ENCODE results near the gene BEAN1. TPM values are rescaled to one million over a fixed set of nuclear protein-coding genes. Genes with fewer than 3 reads are reported as not detected.
A peak's percentile ranks its signal among the peaks of the same experiment; 100 is the strongest.

The BEAN1 gene
- total and polyA plus RNA-seq, 2 experiments from 2014 or later = 0.07 to 0.10 TPM

DNA sequence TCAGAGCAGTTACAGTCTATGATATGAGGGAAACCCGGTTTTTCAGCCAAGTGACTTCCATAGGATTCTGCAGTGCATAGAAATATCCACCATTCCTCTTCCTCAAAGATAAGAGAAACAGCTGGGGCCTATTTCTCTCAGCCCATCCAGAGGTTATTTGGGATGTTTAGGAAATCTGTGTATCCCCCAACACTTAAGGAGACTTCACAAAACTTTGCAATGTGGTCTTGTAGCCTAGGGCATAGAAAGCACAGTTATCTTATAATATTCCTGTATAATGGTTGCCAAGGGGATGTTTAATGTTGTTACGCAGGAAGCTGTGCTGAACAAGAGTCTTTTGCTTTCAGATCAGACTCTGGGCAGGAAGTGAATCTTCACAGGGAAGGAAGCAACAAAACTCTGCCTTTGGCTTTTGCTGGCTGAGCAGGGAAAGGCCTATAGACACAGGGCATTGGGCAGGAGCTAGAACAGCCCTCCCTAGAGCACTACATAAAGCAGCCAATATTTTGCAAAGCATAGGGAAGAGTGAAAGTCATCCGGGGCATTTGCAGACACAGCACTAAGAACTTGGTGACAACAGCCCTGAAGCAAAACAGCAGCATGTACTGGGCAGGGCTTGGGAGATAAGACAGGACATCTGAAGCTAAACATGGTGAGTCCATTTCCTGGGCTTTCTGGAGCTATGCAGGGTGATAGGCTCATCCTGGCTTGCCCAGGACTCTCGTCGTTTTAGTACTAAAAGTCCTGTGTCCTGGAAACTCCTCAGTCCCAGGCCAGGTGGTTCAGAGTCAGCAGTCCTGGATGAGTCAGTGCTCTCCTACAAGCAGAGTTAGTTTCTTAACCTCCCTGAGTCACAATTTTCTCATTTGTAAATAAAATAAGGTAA, 18.7 kb upstream of the BEAN1 start:
- H4K20me1 ChIP-seq (replicated peaks; ENCODE audit: insufficient read depth) = no peaks in the 10 kb centered on the region
- H3K9me2 ChIP-seq (ENCODE audit: insufficient read depth) = no peaks in the 10 kb centered on the region
- no peak overlapping the region for H3K27ac ChIP-seq (ENCODE audit: low read depth)
- peak; percentile 20 for DNase-seq (ENCODE audit: low spot score)
- peaks cover 10% of the 10 kb centered on the region; the same call in 2 of the 3 replicates for H3K4me1 Mint-ChIP-seq
- H3K4me3 Mint-ChIP-seq = peak overlapping the region; percentile 33; the same call in 1 of the 3 replicates
- ATAC-seq = no peak
- H3K36me3 Mint-ChIP-seq (ENCODE audit: low read depth) = no peaks in the 10 kb centered on the region
- 0 out of 2 replicates have a peak, but pooled peaks cover 4% of the 10 kb centered on the region for H3K4me1 ChIP-seq (ENCODE audit: insufficient read depth)
- H3K79me2 ChIP-seq (replicated peaks; ENCODE audit: insufficient read depth) = no peaks in the 10 kb centered on the region
- 0 out of 2 replicates have a peak overlapping the region, but pooled peaks have one; percentile 63 for H2AFZ ChIP-seq
- peaks cover 17% of the 10 kb centered on the region for H3K27me3 Mint-ChIP-seq (ENCODE audit: insufficient read depth, low read depth, poor library complexity)
- no peaks in the 10 kb centered on the region for H3K36me3 ChIP-seq (ENCODE audit: insufficient read depth)
- H3K4me2 ChIP-seq = no peak overlapping the region
- H3K4me3 ChIP-seq = no peak overlapping the region
- TF ChIP-seq EZH2 (IDR thresholded peaks at IDR 0.05; ENCODE audit: low read depth, unreplicated experiment) (no peak), NANOG (IDR thresholded peaks at IDR 0.05; ENCODE audit: borderline replicate concordance) (no peak), STAT1 (IDR thresholded peaks at IDR 0.05; ENCODE audit: unreplicated experiment) (no peak), EZH2phosphoT487 (IDR thresholded peaks at IDR 0.05; ENCODE audit: unreplicated experiment) (no peak), JUNB (IDR thresholded peaks at IDR 0.05; ENCODE audit: unreplicated experiment) (no peak)
- TF ChIP-seq, protein P1, sequence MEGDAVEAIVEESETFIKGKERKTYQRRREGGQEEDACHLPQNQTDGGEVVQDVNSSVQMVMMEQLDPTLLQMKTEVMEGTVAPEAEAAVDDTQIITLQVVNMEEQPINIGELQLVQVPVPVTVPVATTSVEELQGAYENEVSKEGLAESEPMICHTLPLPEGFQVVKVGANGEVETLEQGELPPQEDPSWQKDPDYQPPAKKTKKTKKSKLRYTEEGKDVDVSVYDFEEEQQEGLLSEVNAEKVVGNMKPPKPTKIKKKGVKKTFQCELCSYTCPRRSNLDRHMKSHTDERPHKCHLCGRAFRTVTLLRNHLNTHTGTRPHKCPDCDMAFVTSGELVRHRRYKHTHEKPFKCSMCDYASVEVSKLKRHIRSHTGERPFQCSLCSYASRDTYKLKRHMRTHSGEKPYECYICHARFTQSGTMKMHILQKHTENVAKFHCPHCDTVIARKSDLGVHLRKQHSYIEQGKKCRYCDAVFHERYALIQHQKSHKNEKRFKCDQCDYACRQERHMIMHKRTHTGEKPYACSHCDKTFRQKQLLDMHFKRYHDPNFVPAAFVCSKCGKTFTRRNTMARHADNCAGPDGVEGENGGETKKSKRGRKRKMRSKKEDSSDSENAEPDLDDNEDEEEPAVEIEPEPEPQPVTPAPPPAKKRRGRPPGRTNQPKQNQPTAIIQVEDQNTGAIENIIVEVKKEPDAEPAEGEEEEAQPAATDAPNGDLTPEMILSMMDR (conservative IDR thresholded peaks at IDR 0.05; ENCODE audit: low read depth in 2 of 2) = no peak
- TF ChIP-seq, protein P2, sequence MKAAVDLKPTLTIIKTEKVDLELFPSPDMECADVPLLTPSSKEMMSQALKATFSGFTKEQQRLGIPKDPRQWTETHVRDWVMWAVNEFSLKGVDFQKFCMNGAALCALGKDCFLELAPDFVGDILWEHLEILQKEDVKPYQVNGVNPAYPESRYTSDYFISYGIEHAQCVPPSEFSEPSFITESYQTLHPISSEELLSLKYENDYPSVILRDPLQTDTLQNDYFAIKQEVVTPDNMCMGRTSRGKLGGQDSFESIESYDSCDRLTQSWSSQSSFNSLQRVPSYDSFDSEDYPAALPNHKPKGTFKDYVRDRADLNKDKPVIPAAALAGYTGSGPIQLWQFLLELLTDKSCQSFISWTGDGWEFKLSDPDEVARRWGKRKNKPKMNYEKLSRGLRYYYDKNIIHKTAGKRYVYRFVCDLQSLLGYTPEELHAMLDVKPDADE (IDR thresholded peaks at IDR 0.05) = no peak
- TF ChIP-seq, protein P3, sequence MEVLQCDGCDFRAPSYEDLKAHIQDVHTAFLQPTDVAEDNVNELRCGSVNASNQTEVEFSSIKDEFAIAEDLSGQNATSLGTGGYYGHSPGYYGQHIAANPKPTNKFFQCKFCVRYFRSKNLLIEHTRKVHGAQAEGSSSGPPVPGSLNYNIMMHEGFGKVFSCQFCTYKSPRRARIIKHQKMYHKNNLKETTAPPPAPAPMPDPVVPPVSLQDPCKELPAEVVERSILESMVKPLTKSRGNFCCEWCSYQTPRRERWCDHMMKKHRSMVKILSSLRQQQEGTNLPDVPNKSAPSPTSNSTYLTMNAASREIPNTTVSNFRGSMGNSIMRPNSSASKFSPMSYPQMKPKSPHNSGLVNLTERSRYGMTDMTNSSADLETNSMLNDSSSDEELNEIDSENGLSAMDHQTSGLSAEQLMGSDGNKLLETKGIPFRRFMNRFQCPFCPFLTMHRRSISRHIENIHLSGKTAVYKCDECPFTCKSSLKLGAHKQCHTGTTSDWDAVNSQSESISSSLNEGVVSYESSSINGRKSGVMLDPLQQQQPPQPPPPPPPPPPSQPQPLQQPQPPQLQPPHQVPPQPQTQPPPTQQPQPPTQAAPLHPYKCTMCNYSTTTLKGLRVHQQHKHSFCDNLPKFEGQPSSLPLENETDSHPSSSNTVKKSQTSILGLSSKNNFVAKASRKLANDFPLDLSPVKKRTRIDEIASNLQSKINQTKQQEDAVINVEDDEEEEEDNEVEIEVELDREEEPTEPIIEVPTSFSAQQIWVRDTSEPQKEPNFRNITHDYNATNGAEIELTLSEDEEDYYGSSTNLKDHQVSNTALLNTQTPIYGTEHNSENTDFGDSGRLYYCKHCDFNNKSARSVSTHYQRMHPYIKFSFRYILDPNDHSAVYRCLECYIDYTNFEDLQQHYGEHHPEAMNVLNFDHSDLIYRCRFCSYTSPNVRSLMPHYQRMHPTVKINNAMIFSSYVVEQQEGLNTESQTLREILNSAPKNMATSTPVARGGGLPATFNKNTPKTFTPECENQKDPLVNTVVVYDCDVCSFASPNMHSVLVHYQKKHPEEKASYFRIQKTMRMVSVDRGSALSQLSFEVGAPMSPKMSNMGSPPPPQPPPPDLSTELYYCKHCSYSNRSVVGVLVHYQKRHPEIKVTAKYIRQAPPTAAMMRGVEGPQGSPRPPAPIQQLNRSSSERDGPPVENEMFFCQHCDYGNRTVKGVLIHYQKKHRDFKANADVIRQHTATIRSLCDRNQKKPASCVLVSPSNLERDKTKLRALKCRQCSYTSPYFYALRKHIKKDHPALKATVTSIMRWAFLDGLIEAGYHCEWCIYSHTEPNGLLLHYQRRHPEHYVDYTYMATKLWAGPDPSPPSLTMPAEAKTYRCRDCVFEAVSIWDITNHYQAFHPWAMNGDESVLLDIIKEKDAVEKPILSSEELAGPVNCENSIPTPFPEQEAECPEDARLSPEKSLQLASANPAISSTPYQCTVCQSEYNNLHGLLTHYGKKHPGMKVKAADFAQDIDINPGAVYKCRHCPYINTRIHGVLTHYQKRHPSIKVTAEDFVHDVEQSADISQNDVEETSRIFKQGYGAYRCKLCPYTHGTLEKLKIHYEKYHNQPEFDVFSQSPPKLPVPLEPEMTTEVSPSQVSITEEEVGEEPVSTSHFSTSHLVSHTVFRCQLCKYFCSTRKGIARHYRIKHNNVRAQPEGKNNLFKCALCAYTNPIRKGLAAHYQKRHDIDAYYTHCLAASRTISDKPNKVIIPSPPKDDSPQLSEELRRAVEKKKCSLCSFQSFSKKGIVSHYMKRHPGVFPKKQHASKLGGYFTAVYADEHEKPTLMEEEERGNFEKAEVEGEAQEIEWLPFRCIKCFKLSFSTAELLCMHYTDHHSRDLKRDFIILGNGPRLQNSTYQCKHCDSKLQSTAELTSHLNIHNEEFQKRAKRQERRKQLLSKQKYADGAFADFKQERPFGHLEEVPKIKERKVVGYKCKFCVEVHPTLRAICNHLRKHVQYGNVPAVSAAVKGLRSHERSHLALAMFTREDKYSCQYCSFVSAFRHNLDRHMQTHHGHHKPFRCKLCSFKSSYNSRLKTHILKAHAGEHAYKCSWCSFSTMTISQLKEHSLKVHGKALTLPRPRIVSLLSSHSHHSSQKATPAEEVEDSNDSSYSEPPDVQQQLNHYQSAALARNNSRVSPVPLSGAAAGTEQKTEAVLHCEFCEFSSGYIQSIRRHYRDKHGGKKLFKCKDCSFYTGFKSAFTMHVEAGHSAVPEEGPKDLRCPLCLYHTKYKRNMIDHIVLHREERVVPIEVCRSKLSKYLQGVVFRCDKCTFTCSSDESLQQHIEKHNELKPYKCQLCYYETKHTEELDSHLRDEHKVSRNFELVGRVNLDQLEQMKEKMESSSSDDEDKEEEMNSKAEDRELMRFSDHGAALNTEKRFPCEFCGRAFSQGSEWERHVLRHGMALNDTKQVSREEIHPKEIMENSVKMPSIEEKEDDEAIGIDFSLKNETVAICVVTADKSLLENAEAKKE (CRISPR knock-in tag; IDR thresholded peaks at IDR 0.05) = no peak
- no peak overlapping the region; the same call in 1 of the 2 replicates for H3K27ac Mint-ChIP-seq
- peaks cover 18% of the 10 kb centered on the region for H3K9me3 Mint-ChIP-seq
- no peaks in the 10 kb centered on the region for H3F3A ChIP-seq (replicated peaks; ENCODE audit: low read depth)
- peaks cover 10% of the 10 kb centered on the region; the same call in 1 of the 2 replicates for H3K27me3 ChIP-seq (ENCODE audit: insufficient read depth)

All from GM23338 (cell line).